Measurements from ENCODE around the gene MDH1.
"Not testable (repeated sequence)": the region's sequence is repeated elsewhere in the genome, so short reads cannot be mapped to it uniquely, and the experiment has no call there.

MDH1 gene

DNA sequence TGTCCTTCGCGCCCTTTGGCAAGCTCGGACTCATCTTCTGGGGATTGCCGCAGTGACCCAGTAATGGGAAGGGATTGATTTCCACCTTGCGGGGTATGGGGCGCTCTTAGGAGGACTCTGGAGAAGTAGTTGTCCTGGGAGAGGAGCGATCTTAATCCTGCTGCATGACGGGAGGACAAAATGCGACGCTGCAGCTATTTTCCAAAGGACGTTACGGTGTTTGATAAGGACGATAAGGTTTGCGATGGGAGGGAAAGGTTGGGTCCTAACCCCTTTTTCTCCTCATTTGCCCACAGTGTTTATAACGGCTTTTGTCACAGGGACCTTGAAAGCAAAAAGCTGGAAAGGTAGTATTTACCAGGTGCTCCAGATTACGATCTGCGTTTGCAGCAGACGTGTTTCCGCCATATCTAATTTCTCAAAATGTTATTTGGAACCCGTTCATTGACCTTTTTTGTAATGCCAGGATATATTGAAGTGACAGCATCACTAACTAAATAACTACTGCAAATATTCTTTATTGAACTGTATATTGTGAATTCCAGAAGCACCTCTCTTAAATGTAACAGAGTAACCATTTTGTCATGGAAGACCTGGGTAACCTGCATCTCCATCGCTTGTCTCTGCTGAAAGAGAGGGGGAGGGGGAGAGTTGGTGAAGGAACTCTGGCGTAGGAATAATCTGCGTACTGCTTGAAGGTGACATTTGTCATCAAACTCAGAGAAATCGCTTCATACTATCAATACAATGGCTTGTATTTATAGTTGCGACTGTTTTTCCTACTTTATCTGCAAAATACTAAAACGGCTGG, 590 bp downstream of the MDH1 start:
- peak; percentile 77 for DNase-seq

DNA sequence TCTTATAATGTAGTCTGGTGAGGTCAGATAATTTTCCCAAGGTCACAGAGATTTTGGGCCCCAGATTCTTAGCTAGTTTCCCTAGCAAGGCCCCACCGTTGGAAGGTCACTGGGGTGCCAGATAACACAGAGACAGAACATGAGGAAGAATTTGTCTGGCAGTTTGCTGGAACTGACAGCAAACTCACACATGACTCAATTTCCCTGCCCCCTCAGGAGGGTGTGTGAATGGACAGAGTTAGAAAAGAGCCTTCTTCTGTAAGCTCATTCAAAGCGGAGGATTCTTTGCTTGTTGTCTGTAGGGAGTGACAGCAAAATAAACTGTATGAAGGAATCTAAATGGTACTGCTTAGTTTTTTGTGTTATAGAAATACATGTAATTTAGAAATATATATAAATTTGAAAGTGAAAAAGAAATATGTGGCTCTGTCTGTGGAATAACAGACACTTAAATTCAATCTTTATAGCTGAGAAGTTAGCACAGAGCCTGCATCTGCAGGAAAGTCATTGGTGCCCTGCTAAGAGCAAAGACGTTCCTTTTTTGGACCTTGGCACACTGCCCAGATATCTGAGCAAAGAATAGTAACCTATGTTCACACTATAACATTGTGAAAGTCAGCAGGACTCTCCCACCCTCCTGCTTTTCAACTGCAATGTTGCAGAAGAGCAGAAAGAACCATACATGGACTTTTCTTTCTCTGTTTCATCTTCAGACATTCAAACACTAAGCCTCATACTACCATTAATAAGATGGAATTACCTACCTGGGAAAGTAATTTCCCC, 2.1 kb downstream of the MDH1 start:
- DNase-seq, result no peak

DNA sequence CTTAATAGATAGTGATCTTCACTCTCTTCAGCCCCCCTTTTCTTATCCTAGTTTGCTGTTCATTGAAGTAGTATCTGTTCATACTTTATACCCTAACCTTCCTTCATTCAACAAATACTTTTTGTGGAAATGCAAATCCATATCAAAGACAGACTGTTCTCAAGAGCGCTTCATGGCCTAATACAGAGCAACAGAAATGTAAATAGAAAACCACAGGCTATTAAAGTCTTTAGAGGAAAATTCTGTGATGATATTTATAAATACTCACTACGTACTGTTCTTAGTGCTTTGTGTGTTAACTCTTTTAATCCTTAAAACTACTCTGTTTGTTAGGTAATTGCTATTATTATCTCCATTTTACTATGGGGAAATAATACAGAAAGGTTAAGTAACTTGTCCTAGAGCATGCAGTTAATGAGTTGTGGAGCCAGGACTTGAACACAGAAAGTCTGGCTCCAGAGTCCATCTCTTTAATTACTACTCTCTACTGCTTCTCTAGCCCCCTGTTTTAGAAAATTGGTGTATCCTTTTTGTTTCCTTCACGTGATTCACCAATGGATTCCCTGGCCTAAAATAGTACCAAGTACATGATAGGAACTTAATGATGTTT, 2.9 kb downstream of the MDH1 start:
- no peak for DNase-seq

DNA sequence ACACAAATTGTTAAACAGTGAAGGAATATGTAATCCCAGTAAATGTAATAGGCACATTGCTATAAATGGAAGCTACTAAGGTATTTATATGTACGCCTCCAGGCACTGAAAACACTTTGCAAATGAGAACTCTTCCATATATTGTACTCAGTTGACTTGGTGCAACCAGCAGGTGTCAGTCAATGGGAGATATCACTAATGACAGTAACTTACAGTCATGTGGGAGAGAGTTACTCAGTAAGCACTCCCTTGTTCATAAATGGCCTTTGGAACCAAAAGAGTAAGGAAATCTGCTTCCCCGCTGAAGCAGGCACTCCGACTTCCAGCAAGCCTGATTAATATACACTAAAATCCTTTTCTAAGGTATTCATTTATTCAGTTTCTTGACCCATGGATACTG, 5.9 kb downstream of the MDH1 start:
- DNase-seq, result peak; percentile 11

DNA sequence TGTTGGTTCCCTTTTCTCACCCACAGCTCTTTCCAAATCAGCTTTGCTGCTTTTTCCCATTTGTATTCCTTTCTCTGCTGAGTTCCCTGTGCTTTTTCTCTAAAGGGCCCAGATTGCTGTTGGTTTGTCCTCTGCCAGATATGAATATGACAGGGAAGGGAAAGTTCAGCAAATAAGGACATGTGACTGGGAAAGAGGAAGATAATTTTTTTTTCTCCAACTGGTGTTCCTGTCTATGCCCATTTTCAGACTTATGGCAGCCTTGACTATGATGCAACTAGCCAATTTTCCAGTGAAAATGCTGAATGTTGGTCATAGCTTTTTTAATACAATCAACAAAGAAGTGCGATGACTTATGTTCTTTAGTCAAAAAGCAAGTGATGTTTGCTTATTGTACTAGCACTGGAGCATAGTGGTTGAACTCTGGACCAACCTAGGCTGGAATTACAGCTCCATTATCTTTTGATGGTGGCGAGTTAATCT, 7.7 kb downstream of the MDH1 start:
- no peak for DNase-seq

GRCh38 chr2:63598981-63599380, 10.2 kb downstream of the MDH1 start:
- no peak for DNase-seq

GRCh38 chr2:63600881-63601460, 12.2 kb downstream of the MDH1 start:
- DNase-seq, result no peak

DNA sequence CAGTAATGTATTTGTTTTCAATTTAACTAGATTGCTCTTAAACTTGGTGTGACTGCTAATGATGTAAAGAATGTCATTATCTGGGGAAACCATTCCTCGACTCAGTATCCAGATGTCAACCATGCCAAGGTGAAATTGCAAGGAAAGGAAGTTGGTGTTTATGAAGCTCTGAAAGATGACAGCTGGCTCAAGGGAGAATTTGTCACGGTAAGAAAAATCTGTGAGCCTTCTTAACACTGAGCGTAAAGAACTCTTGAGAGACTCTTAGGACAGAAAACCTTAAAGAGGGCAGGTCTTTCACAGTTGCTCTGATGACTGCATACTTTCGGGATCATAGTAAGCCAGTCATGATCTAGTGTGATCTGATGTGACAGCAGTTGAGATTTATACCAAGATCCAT, 15.9 kb downstream of the MDH1 start:
- no peak for DNase-seq

DNA sequence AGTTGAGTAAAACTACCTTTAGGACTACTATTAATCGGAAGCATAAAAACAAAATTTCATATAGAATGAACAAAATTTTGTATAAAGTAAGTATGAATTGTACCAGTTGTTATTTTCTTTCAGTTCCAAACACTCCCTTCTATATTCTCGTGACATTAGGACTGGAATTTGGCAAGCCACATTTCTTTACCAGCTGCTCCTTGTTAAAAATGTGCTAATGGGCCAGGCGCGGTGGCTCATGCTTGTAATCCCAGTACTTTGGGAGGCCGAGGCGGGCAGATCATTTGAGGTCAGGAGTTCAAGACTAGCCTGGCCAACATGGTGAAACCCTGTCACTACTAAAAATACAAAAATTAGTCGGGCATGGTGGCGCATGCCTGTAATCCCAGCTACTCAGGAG, 20.1 kb downstream of the MDH1 start:
- not testable (repeated sequence) for DNase-seq

GRCh38 chr2:63610525-63610924, 21.8 kb downstream of the MDH1 start:
- no peak for DNase-seq

GRCh38 chr2:63613391-63613901, 24.7 kb downstream of the MDH1 start:
- no peak for DNase-seq

GRCh38 chr2:63614448-63614968, 25.7 kb downstream of the MDH1 start:
- DNase-seq, result no peak

DNA sequence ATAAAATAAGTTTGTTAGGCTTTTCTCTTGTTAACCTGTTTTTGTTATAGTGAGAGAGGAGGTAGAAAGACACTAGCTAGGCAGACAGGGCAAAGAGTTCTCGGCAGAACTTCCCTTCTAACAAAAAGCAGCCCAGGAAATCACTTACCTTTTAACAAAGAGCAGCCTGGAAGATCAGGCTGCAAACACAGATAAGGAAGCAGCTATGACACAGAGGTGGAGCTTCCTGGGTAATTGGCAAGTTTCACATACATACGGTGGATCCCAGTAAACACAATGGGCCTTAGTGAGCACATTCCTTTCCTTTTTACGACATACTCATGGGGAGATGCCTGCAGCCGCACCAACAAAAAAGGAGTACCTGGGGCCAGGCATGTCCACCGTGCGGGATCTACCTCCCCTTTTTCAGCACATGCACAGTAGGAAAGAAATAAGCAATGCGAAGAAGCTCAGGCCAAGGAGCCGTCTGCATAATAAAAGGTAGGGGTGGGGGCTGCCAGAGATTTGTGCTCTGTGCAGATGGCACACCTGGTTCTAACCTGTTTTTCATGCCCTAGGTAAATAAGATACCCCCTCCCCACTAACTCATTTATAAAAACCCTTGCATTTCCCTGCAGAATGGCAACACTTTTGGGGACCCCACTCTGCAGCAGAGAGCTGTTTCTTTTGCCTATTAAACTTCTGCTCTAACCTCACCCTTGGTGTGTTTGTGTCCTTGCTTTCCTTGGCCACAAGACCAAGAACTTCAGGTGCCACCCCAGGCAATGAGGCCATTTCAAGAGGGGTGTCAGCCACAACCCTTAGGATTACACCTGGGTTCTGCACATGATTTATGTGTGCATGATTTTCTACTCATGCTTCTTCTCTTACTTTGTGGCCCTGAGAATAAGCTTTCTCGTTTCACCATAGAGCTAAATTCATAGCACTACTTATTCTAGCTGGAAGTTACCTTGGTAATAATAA, 26.5 kb downstream of the MDH1 start:
- DNase-seq, result no peak

- no peak for DNase-seq
These were observed 28.6 kb downstream of the MDH1 start for GRCh38 chr2:63617366-63617765.

DNA sequence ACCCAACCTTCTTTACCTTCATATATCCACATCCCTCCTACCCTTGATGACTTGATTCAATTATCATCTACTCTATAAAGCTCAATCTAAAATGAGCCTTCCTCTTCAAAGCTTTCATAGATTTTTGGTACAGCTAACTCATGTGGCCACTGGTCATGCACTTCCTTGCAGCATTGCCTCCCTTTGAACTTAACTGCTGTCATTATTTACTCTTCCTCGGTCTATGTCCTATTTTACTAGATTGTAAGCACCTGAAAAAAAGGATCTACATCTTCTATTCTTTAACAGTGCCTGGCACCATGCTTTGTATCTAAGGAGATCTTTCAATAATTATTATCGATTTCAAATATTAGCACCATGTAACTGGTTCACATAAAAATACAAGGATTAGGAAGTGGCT, 30.6 kb downstream of the MDH1 start:
- DNase-seq, result no peak

- no peak for DNase-seq
These were observed 34.0 kb downstream of the MDH1 start for GRCh38 chr2:63622751-63623150.

DNA sequence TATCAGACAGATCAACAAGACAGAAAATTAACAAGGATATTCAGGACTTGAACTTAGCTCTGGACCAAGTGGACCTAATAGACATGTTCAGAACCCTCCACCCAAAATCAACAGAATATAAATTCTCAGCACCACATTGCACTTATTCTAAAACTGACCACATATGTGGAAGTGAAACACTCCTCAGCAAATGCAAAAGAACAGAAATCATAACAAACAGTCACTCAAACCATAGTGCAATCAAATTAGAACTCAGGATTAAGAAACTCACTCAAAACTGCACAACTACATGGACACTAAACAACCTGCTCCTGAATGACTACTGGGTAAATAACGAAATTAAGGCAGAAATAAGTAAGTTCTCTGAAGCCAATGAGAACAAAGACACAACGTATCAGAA, 35.0 kb downstream of the MDH1 start:
- DNase-seq, result not testable (repeated sequence)

DNA sequence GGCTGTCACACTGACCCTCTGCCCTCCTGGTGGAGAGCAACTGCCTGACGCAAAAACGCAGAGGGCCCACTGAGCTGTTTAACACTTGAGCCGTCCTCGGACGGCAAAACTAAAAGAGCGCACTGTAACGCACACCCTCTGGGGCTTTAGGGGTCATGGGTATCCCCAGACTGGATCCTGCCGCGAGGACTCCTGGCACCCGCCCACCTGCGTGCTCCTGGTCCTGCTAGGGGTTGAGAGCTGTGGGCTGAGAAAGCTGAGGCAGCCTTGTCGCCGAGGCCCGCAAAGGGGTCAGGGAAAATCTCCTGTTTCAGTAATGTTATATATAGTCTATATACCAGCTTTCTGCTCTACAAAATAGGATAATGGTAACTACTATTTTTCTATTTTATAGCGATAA, 39.1 kb downstream of the MDH1 start:
- no peak for DNase-seq

- DNase-seq, result no peak
These were observed 39.7 kb downstream of the MDH1 start for GRCh38 chr2:63628403-63628942.

DNA sequence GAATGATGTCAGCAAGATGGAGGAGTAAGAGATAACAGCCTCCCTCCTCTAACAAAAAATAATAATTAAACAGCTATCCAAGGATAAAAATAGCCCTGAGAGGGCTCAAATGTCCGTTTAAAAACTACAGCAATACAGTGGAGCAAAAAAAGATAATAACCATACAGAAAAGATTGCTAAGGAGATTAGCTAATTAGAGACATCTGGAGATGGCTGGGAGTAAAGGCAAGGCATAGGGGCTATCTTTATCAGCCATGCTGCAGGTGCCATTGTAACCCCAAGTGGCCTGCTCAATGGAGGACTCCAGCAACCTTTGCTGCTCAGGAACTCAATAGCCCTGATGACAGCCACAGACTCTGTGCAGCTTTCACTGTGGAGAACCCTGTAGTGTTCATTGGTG, 42.7 kb downstream of the MDH1 start:
- DNase-seq, result no peak

GRCh38 chr2:63632382-63632781, 43.6 kb downstream of the MDH1 start:
- DNase-seq, result no peak
